Endothelial cell of umbilical vein (primary cell): ENCODE results near the gene SLC14A1. TPM values are rescaled to one million over a fixed set of nuclear protein-coding genes. Genes with fewer than 3 reads are reported as not detected.

Source experiments
- polyA plus RNA-seq, 4 experiments: library from polyadenylated mRNA; depleted of rRNA in 3 of 4; stranded (reverse) in 3 of 4; unstranded in 1 of 4; fragments of >200 nt; gene quantifications; 2 replicates each; pipeline versions ENCODE4 v1.2.1 to v1.2.3, GENCODE V29; 2011 to 2012; ENCODE audit warnings: missing spikeins in 1 of 4
- small RNA-seq: library from RNA; depleted of rRNA; stranded (forward); fragments of <200 nt; gene quantifications from one replicate; pipeline ENCODE3, GENCODE V24; 2012; ENCODE audit warnings: low replicate concordance, low read depth; ENCODE audit not compliant: insufficient read depth, insufficient read length
- total RNA-seq: library from RNA; stranded (reverse); gene quantifications from 2 replicates; pipeline ENCODE4 v1.2.3, GENCODE V29; 2021

SLC14A1 gene
- total and polyA plus RNA-seq, 2 donors (not counting 3 experiments of a cell fraction or from before 2014, with no cell fraction given) = not detected

Small RNAs within 50 kb of the gene (small RNA-seq; reads per million reads assigned to genes)
- not detected for gene AC087685.1

Other genes starting within 250 kb of the SLC14A1 start
- not detected in 2 replicates for gene SLC14A2, start 108.7 kb upstream of the SLC14A1 start, total RNA-seq
- gene SLC14A2, start 108.7 kb upstream of the SLC14A1 start, polyA plus RNA-seq = 0.01 and 0.02 TPM in 2 replicates
- not detected in 2 replicates for gene SIGLEC15, start 101.5 kb downstream of the SLC14A1 start, total RNA-seq
- gene SIGLEC15, start 101.5 kb downstream of the SLC14A1 start, polyA plus RNA-seq = not detected in 2 replicates
- 20.6 and 25.6 TPM in 2 replicates for gene EPG5, start 243.1 kb downstream of the SLC14A1 start, total RNA-seq
- gene EPG5, start 243.1 kb downstream of the SLC14A1 start, polyA plus RNA-seq = 16.7 and 16.8 TPM in 2 replicates